CD14-positive monocyte (primary cell): Measurements from ENCODE around the gene LTO1. TPM values are rescaled to one million over a fixed set of nuclear protein-coding genes. Genes with fewer than 3 reads are reported as not detected.
A peak's percentile ranks its signal among the peaks of the same experiment; 100 is the strongest.

ENCODE experiments used
- DNase-seq, 3 donors: peaks; one replicate each; pipeline ENCODE4 v3.0.0-alpha.2; 2011 to 2022
- H2AFZ ChIP-seq: 2 replicates; pipeline ENCODE4 v1.6.0; 2012; ENCODE audit warnings: mild to moderate bottlenecking, low read depth, low read length, inconsistent platforms; ENCODE audit not compliant: insufficient read depth, poor library complexity, severe bottlenecking
- H3K27ac ChIP-seq, 2 donors: 1 replicate in 1 of 2; 2 replicates in 1 of 2; pipeline ENCODE4 v1.5.1; 2012 to 2013; ENCODE audit warnings: low read length in 2 of 2, control low read depth in 1 of 2, inconsistent platforms in 1 of 2, low read depth in 1 of 2, mild to moderate bottlenecking in 1 of 2
- H3K27me3 ChIP-seq, 2 donors: one replicate each; pipeline versions ENCODE4 v1.6.0 to v1.6.1; 2011 to 2013; ENCODE audit warnings: low read length in 2 of 2; ENCODE audit not compliant: control insufficient read depth in 2 of 2, insufficient read depth in 2 of 2
- H3K36me3 ChIP-seq, 2 donors: replicated peaks in 1 of 2; 1 replicate in 1 of 2; 2 replicates in 1 of 2; pipeline versions ENCODE4 v1.5.1 to v1.6.1; 2012 to 2013; ENCODE audit warnings: low read length in 2 of 2, control low read depth in 1 of 2, inconsistent platforms in 1 of 2, mild to moderate bottlenecking in 1 of 2; ENCODE audit not compliant: insufficient read depth in 2 of 2, control insufficient read depth in 1 of 2
- H3K4me1 ChIP-seq, 2 donors: 1 replicate in 1 of 2; 2 replicates in 1 of 2; pipeline versions ENCODE4 v1.5.1 to v1.6.1; 2012 to 2013; ENCODE audit warnings: low read length in 2 of 2, control low read depth in 1 of 2, inconsistent platforms in 1 of 2, mild to moderate bottlenecking in 1 of 2, moderate library complexity in 1 of 2; ENCODE audit not compliant: insufficient read depth in 2 of 2, control insufficient read depth in 1 of 2
- H3K4me2 ChIP-seq: replicated peaks from 2 replicates; pipeline ENCODE3; 2012; ENCODE audit warnings: low read length, moderate library complexity, mild to moderate bottlenecking; ENCODE audit not compliant: poor library complexity, severe bottlenecking; ENCODE audit errors: extremely low read depth
- H3K4me3 ChIP-seq, 3 experiments: fragments of 200-600 bp in 1 of 3; sonication (generic) in 1 of 3; replicated peaks in 1 of 3; 1 replicate in 2 of 3; 2 replicates in 1 of 3; pipeline ENCODE4 v1.5.1; 2011 to 2013; ENCODE audit warnings: low read length in 3 of 3, mild to moderate bottlenecking in 3 of 3, control low read depth in 2 of 3, low read depth in 2 of 3, inconsistent platforms in 1 of 3, moderate library complexity in 1 of 3
- H3K79me2 ChIP-seq: 2 replicates; pipeline ENCODE4 v1.6.0; 2012; ENCODE audit warnings: mild to moderate bottlenecking, control low read depth, inconsistent platforms, low read length, moderate library complexity; ENCODE audit not compliant: insufficient read depth
- H3K9ac ChIP-seq: 2 replicates; pipeline ENCODE4 v1.6.0; 2017; ENCODE audit warnings: low read length, mild to moderate bottlenecking; ENCODE audit not compliant: insufficient read depth, poor library complexity, severe bottlenecking
- H3K9me3 ChIP-seq, 2 donors: replicated peaks in 1 of 2; 1 replicate in 1 of 2; 2 replicates in 1 of 2; pipeline versions ENCODE4 v1.5.1 to v1.6.1; 2012 to 2013; ENCODE audit warnings: low read length in 2 of 2, control low read depth in 1 of 2; ENCODE audit not compliant: control insufficient read depth in 1 of 2, insufficient read depth in 1 of 2
- H4K20me1 ChIP-seq: 2 replicates; pipeline ENCODE4 v1.6.0; 2012; ENCODE audit warnings: mild to moderate bottlenecking, low read length, control low read depth, moderate library complexity; ENCODE audit not compliant: insufficient read depth
- H3K27ac Mint-ChIP-seq, 7 donors: one replicate each; pipeline ENCODE4 v1.8.0; 2020; ENCODE audit warnings: mild to moderate bottlenecking in 7 of 7, mixed read lengths in 7 of 7, moderate library complexity in 6 of 7, inconsistent platforms in 2 of 7
- H3K27me3 Mint-ChIP-seq, 3 donors: one replicate each; pipeline ENCODE4 v1.8.0; 2021 to 2022; ENCODE audit warnings: low read depth in 3 of 3, mild to moderate bottlenecking in 3 of 3, mixed read lengths in 3 of 3, moderate library complexity in 3 of 3, inconsistent platforms in 1 of 3
- H3K36me3 Mint-ChIP-seq, 2 donors: one replicate each; pipeline ENCODE4 v1.8.0; 2020; ENCODE audit warnings: mixed read lengths in 2 of 2, inconsistent platforms in 1 of 2, mild to moderate bottlenecking in 1 of 2
- H3K4me1 Mint-ChIP-seq: one replicate; pipeline ENCODE4 v1.8.0; 2020; ENCODE audit warnings: mild to moderate bottlenecking, mixed read lengths
- H3K4me3 Mint-ChIP-seq, 2 donors: one replicate each; pipeline ENCODE4 v1.8.0; 2020; ENCODE audit warnings: mild to moderate bottlenecking in 2 of 2, mixed read lengths in 2 of 2, moderate library complexity in 1 of 2
- H3K9me3 Mint-ChIP-seq, 7 donors: one replicate each; pipeline ENCODE4 v1.8.0; 2020 to 2022; ENCODE audit warnings: mixed read lengths in 7 of 7, mild to moderate bottlenecking in 6 of 7, moderate library complexity in 6 of 7, inconsistent platforms in 2 of 7
- WGBS: methylation state at CpG from one replicate; pipeline ENCODE4 v1.1.5; 2013; ENCODE audit warnings: missing lambda C conversion rate; ENCODE audit not compliant: insufficient coverage; 5-methylcytosine and 5-hydroxymethylcytosine counted together
- intact Hi-C, 2 donors: fragments of 100-400 bp; cut with micrococcal nuclease; formaldehyde crosslinking; loops; one replicate each; pipeline versions ENCODE4 v1.15.0 to v1.15.1; 2023
- polyA plus RNA-seq, 3 donors: library from polyadenylated mRNA; depleted of rRNA in 1 of 3; unstranded in 2 of 3; stranded (reverse) in 1 of 3; fragments of 300-500 nt in 2 of 3; fragments of >200 nt in 1 of 3; fragmentation: Illumina TruSeq in 2 of 3; gene quantifications; 1 replicate in 2 of 3; 2 replicates in 1 of 3; pipeline ENCODE4 v1.2.3, GENCODE V29; 2012 to 2021
- TF ChIP-seq, protein P1 (sequence below): fragments of 200-600 bp; IDR thresholded peaks from one replicate; pipeline ENCODE4 v1.8.0; 2022; ENCODE audit warnings: antibody characterized with exemption, mild to moderate bottlenecking

Gene LTO1
- polyA plus RNA-seq, 3 donors: 3.9 to 27.1 (median 5.2) TPM

DNA sequence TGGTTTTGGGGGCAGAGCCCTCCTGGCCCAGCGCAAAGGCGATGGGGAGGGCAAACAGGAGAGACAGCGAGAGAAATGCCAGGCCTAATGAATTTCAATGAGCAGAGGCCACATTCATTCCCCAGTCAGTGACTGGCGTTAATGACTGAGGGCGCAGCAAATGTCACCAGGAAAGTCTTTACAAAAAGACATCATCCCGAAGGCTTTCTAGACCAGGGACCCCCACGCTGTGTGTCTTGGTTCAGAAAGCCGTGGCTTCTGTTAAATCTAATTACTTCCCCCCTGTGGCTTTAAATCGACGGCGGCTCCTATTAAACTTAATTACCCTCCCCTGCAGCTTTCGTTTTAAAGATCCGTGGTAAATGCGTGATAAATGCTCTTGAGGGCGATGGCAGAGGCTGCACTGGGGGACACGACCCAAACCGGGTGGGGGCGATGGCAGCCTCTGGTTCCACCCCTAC, 30.2 kb upstream of the LTO1 start:
- H3K27ac Mint-ChIP-seq: no peak overlapping the region
- Histone ChIP-seq H3K4me3 (no peak overlapping the region), H3K4me1 (no peaks in the 10 kb centered on the region), H3K27ac (no peak overlapping the region), H4K20me1 (no peaks in the 10 kb centered on the region), H3K27me3 (peaks cover 45 to 71% of the 10 kb centered on the region in 2 donors), H3K79me2 (no peaks in the 10 kb centered on the region), H3K9me3 (peaks cover 0 to 5% of the 10 kb centered on the region in 2 donors), H3K9ac (no peak overlapping the region), H3K4me2 (no peak overlapping the region), H3K36me3 (no peaks in the 10 kb centered on the region), H2AFZ (no peak overlapping the region)
- H3K36me3 Mint-ChIP-seq: no peaks in the 10 kb centered on the region
- peaks cover 0 to 4% (median 3%) of the 10 kb centered on the region in 7 donors for H3K9me3 Mint-ChIP-seq
- TF ChIP-seq, protein P1, sequence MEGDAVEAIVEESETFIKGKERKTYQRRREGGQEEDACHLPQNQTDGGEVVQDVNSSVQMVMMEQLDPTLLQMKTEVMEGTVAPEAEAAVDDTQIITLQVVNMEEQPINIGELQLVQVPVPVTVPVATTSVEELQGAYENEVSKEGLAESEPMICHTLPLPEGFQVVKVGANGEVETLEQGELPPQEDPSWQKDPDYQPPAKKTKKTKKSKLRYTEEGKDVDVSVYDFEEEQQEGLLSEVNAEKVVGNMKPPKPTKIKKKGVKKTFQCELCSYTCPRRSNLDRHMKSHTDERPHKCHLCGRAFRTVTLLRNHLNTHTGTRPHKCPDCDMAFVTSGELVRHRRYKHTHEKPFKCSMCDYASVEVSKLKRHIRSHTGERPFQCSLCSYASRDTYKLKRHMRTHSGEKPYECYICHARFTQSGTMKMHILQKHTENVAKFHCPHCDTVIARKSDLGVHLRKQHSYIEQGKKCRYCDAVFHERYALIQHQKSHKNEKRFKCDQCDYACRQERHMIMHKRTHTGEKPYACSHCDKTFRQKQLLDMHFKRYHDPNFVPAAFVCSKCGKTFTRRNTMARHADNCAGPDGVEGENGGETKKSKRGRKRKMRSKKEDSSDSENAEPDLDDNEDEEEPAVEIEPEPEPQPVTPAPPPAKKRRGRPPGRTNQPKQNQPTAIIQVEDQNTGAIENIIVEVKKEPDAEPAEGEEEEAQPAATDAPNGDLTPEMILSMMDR: no peak
- H3K4me3 Mint-ChIP-seq: peak overlapping the region; percentile 51 to 76
- H3K4me1 Mint-ChIP-seq: peaks cover 3% of the 10 kb centered on the region
- DNase-seq: no peak
- intact Hi-C loops: no loop called here
- peaks cover 61 to 75% (median 64%) of the 10 kb centered on the region in 3 donors for H3K27me3 Mint-ChIP-seq
- WGBS: 11% methylated on average over 4 of the region's 18 CpGs

DNA sequence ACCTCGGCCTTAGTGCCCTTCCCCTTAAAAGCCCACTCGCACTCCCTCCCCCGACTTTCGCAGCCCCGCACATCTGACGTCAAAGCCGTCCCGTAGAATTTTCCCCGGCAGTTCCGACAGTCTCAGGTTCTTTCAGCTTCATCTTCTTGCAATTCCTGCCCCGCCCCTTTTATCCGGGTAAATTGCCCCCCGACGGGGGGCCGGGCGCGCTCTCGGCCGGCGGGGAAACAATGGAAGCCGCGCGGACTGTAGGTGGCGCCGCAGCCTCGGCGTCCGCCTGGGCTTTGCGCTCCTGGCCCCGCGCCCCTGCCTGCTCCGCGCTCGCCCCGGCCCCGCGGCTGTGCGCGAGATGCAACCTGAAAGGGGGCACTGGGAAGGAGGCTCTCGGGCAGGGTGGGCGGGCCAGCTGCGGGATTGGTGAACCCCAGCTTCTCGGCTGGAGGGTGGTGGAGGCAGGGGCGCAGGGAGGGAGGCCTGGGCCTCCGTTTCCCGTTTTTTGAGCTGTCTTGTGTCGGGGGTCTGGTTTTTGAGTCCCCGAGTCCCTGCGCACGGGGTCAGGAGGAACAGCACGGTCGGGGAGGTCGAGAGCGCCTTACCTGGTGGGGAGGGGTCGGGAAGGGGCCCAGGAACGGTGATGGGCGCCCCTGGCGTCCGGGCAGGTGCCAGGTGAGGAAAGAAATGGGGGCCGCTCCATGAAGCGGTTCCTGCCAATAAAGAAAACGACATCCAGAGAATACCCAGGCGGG, 29.5 kb upstream of the LTO1 start:
- no peaks in the 10 kb centered on the region for H4K20me1 ChIP-seq
- no peak overlapping the region for H3K4me3 ChIP-seq
- Mint-ChIP-seq H3K27ac (no peak overlapping the region), H3K27me3 (peaks cover 60 to 80% (median 66%) of the 10 kb centered on the region in 3 donors), H3K9me3 (peaks cover 0 to 4% (median 3%) of the 10 kb centered on the region in 7 donors), H3K4me3 (peak overlapping the region in 1 of 2 donors; percentile 79), H3K4me1 (peaks cover 3% of the 10 kb centered on the region), H3K36me3 (no peaks in the 10 kb centered on the region)
- H2AFZ ChIP-seq: no peak overlapping the region
- no peak overlapping the region for H3K27ac ChIP-seq
- no peaks in the 10 kb centered on the region for H3K79me2 ChIP-seq
- intact Hi-C loops: no loop called here
- H3K4me1 ChIP-seq: no peaks in the 10 kb centered on the region
- peaks cover 0 to 5% of the 10 kb centered on the region in 2 donors for H3K9me3 ChIP-seq
- no peaks in the 10 kb centered on the region for H3K36me3 ChIP-seq
- under 1% methylated on average over 51 of the region's 63 CpGs for WGBS
- peaks cover 47 to 75% of the 10 kb centered on the region in 2 donors for H3K27me3 ChIP-seq
- H3K9ac ChIP-seq: no peak overlapping the region
- TF ChIP-seq, protein P1: no peak
- H3K4me2 ChIP-seq: no peak overlapping the region
- DNase-seq: no peak
